ENCODE results near the gene RNU1-4.
"Not testable (repeated sequence)": the region's sequence is repeated elsewhere in the genome, so short reads cannot be mapped to it uniquely, and the experiment has no call there.

RNU1-4 gene

GRCh38 chr1:16732254-16732896, 7.9 kb upstream of the RNU1-4 start:
- not testable (repeated sequence) for DNase-seq

GRCh38 chr1:16741230-16741629, 914 bp downstream of the RNU1-4 start:
- DNase-seq = not testable (repeated sequence)

GRCh38 chr1:16747660-16748059, 7.3 kb downstream of the RNU1-4 start:
- DNase-seq = not testable (repeated sequence)

- not testable (repeated sequence) for DNase-seq
Observed at GRCh38 chr1:16748710-16749109, 8.4 kb downstream of the RNU1-4 start.

- not testable (repeated sequence) for DNase-seq
Observed at GRCh38 chr1:16749910-16750888, 9.9 kb downstream of the RNU1-4 start.

- not testable (repeated sequence) for DNase-seq
Observed at GRCh38 chr1:16752770-16753169, 12.5 kb downstream of the RNU1-4 start.

GRCh38 chr1:16755385-16755784, 15.1 kb downstream of the RNU1-4 start:
- DNase-seq = not testable (repeated sequence)

GRCh38 chr1:16755932-16756331, 15.6 kb downstream of the RNU1-4 start:
- DNase-seq = not testable (repeated sequence)

GRCh38 chr1:16757574-16757973, 17.3 kb downstream of the RNU1-4 start:
- not testable (repeated sequence) for DNase-seq

- not testable (repeated sequence) for DNase-seq
Observed at GRCh38 chr1:16758060-16758459, 17.7 kb downstream of the RNU1-4 start.

- not testable (repeated sequence) for DNase-seq
Observed at GRCh38 chr1:16759041-16759493, 18.8 kb downstream of the RNU1-4 start.

GRCh38 chr1:16759650-16760455, 19.5 kb downstream of the RNU1-4 start:
- DNase-seq = not testable (repeated sequence)

- DNase-seq = not testable (repeated sequence)
Observed at GRCh38 chr1:16760456-16760765, 20.1 kb downstream of the RNU1-4 start.

- DNase-seq = not testable (repeated sequence)
Observed at GRCh38 chr1:16760801-16761200, 20.5 kb downstream of the RNU1-4 start.

GRCh38 chr1:16764248-16764819, 24.0 kb downstream of the RNU1-4 start:
- DNase-seq = not testable (repeated sequence)

- not testable (repeated sequence) for DNase-seq
Observed at GRCh38 chr1:16764820-16765655, 24.7 kb downstream of the RNU1-4 start.

- not testable (repeated sequence) for DNase-seq
Observed at GRCh38 chr1:16765731-16766605, 25.7 kb downstream of the RNU1-4 start.

GRCh38 chr1:16766689-16767256, 26.5 kb downstream of the RNU1-4 start:
- DNase-seq = not testable (repeated sequence)

- DNase-seq = not testable (repeated sequence)
Observed at GRCh38 chr1:16770139-16770759, 29.9 kb downstream of the RNU1-4 start.

Data from CD4-positive, alpha-beta T cell treated with Interferon alpha-2 for 1 hour (primary cell).